Heart left ventricle (tissue), 16 donors: ENCODE results near the gene ASIC2. TPM values are rescaled to one million over a fixed set of nuclear protein-coding genes. Genes with fewer than 3 reads are reported as not detected.

Experiments
- ATAC-seq, 4 donors: fragments of 200-7000 bp; cut with Tn5 transposase; one replicate each; pipeline ENCODE4 v1.9.1; 2020 to 2022; ENCODE audit warnings: moderate library complexity in 4 of 4, mild to moderate bottlenecking in 3 of 4, moderate number of reproducible peaks in 1 of 4
- DNase-seq, 5 donors: peaks; one replicate each; pipeline ENCODE4 v3.0.0-alpha.2; 2020
- H3K27ac ChIP-seq, 12 donors: fragments of 200-600 bp; sonication (generic) in 4 of 12; one replicate each; pipeline versions ENCODE4 v1.5.0 to v1.8.0; 2016 to 2022; ENCODE audit warnings: mild to moderate bottlenecking in 2 of 12
- H3K27me3 ChIP-seq, 9 donors: fragments of 200-600 bp; sonication (generic) in 2 of 9; one replicate each; pipeline versions ENCODE4 v1.5.1 to v1.8.0; 2016 to 2022; ENCODE audit warnings: mild to moderate bottlenecking in 3 of 9
- H3K36me3 ChIP-seq, 9 donors: fragments of 200-600 bp; sonication (generic) in 2 of 9; one replicate each; pipeline versions ENCODE4 v1.5.0 to v1.8.0; 2018 to 2022; ENCODE audit warnings: mild to moderate bottlenecking in 2 of 9
- H3K4me1 ChIP-seq, 12 donors: fragments of 200-600 bp; sonication (generic) in 4 of 12; one replicate each; pipeline versions ENCODE4 v1.5.0 to v1.8.0; 2016 to 2022; ENCODE audit warnings: mild to moderate bottlenecking in 3 of 12
- H3K4me3 ChIP-seq, 12 donors: fragments of 200-600 bp; sonication (generic) in 4 of 12; one replicate each; pipeline versions ENCODE4 v1.5.0 to v1.8.0; 2017 to 2022; ENCODE audit warnings: mild to moderate bottlenecking in 9 of 12, moderate library complexity in 4 of 12
- H3K9me3 ChIP-seq, 12 donors: fragments of 200-600 bp; sonication (generic) in 4 of 12; one replicate each; pipeline versions ENCODE4 v1.5.0 to v1.8.0; 2016 to 2022; ENCODE audit warnings: mild to moderate bottlenecking in 1 of 12
- CTCF ChIP-seq, 12 donors: fragments of 200-600 bp; sonication (generic) in 4 of 12; IDR thresholded peaks; one replicate each; pipeline versions ENCODE4 v1.5.0 to v1.8.0; 2018 to 2022; ENCODE audit warnings: antibody characterized with exemption in 12 of 12, mild to moderate bottlenecking in 5 of 12
- POLR2A ChIP-seq, 2 donors: fragments of 450-650 bp; IDR thresholded peaks; one replicate each; pipeline ENCODE4 v1.6.1; 2017; ENCODE audit warnings: antibody characterized with exemption in 2 of 2, mild to moderate bottlenecking in 2 of 2, moderate library complexity in 2 of 2
- WGBS, 4 donors: extraction: QIAGEN DNeasy Blood & Tissue Kit in 2 of 4; methylation state at CpG; one replicate each; pipeline versions ENCODE4 v1.1.5 to v1.1.7; 2013 to 2018; 5-methylcytosine and 5-hydroxymethylcytosine counted together
- intact Hi-C, 10 donors: fragments of 100-400 bp; cut with DNase I; formaldehyde crosslinking; loops; one replicate each; pipeline versions ENCODE4 v1.11.1 to v1.14.2; 2022
- polyA plus RNA-seq, 2 donors: library from polyadenylated mRNA; stranded (reverse); fragments of 200-250 nt; gene quantifications; one replicate each; pipeline ENCODE4 v1.2.3, GENCODE V29; 2013
- total RNA-seq, 9 donors: library from RNA; depleted of rRNA in 2 of 9; stranded (reverse); fragments of >200 nt in 2 of 9; fragmentation: NEBNext Ultra II Directional in 3 of 9; extraction: Animal tissue kit (Norgen Biotek cat#: 25700) in 3 of 9; gene quantifications; one replicate each; pipeline versions ENCODE4 v1.1.0 to v1.2.4, GENCODE V29; 2016 to 2023
- donor health status: ischemic (EF 13 %, LVEDD 7.1; RV severe dilation, severe dysfunction).
- donor health status: healthy with polysubstance abuse.
- donor health status: DM: no; HTN: yes; CAD: no.
- donor health status: DM: no; HTN: no; CAD: no.
- donor health status: ischemic (EF 25% LVEDD 6.9; RV normal size, moderate dysfunction).
- donor health status: ischemic (EF 25% LVEDD 5.7; RV mildly dilated, moderate dysfunction).
- donor health status: healthy.
- donor health status: DM: yes; HTN: yes; CAD: no.
- donor health status: ischemic (EF 35%, LVEDD 5.7; RV mildly dilated, moderate dysfunction).
- donor health status: nonischemic (EF 11% LVEDD 7.7; RV severe dilation, severe dysfunction).
- donor health status: DM: yes; HTN: yes; CAD: no.
- donor health status: PGD.
- donor health status: ischemic (EF 29% LVEDD 5.4; RV normal size, mild dysfunction).
- donor health status: nonischemic (EF 23%, LVEDD 6.1; RV moderate dilation, normal function).

ASIC2 gene
- total and polyA plus RNA-seq, 11 donors: 1.1 TPM; not detected in 10

GRCh38 chr17:33258296-33258695 lies 34.8 kb downstream of the ASIC2 start:
- DNase-seq: no peak
- WGBS, 4 donors: 59 to 69% (median 65%) methylated on average over 3 of the region's 3 CpGs
- ATAC-seq: no peak
- TF ChIP-seq POLR2A (IDR thresholded peaks at IDR 0.05) (no peak), CTCF (IDR thresholded peaks at IDR 0.05) (no peak)
- H3K27ac ChIP-seq: no peak overlapping the region
- H3K4me1 ChIP-seq: no peaks in the 10 kb centered on the region
- H3K36me3 ChIP-seq: no peaks in the 10 kb centered on the region
- intact Hi-C loops: loop anchor here in 1 of 10 donors (5.0 kb wide), 1 partner anchor 49 kb away; no protein-coding TSS in a partner anchor
- H3K9me3 ChIP-seq: no peaks in the 10 kb centered on the region
- no peak overlapping the region for H3K4me3 ChIP-seq
- H3K27me3 ChIP-seq: peaks cover 0 to 50% (median 2%) of the 10 kb centered on the region in 9 donors

GRCh38 chr17:33245183-33245582 lies 47.9 kb downstream of the ASIC2 start:
- 87 to 100% (median 88%) methylated on average over 2 of the region's 2 CpGs for WGBS, 4 donors
- H3K9me3 ChIP-seq: no peaks in the 10 kb centered on the region
- H3K27ac ChIP-seq: no peak overlapping the region
- no peak overlapping the region for H3K4me3 ChIP-seq
- no peak for TF ChIP-seq CTCF (IDR thresholded peaks at IDR 0.05)
- TF ChIP-seq POLR2A (IDR thresholded peaks at IDR 0.05): no peak
- peaks cover 0 to 26% (median 0%) of the 10 kb centered on the region in 9 donors for H3K27me3 ChIP-seq
- intact Hi-C loops: no loop called here
- H3K36me3 ChIP-seq: no peaks in the 10 kb centered on the region
- DNase-seq (no peak), ATAC-seq (no peak)
- H3K4me1 ChIP-seq: no peaks in the 10 kb centered on the region

GRCh38 chr17:33243732-33244131 lies 49.4 kb downstream of the ASIC2 start:
- DNase-seq (no peak), ATAC-seq (no peak)
- Histone ChIP-seq H3K9me3 (no peaks in the 10 kb centered on the region), H3K36me3 (no peaks in the 10 kb centered on the region), H3K4me1 (no peaks in the 10 kb centered on the region), H3K27me3 (peaks cover 0 to 29% (median 0%) of the 10 kb centered on the region in 9 donors), H3K4me3 (no peak overlapping the region), H3K27ac (no peak overlapping the region)
- WGBS, 4 donors: 70 to 76% (median 73%) methylated on average over 3 of the region's 3 CpGs
- no peak for TF ChIP-seq POLR2A (IDR thresholded peaks at IDR 0.05)
- TF ChIP-seq CTCF (IDR thresholded peaks at IDR 0.05): no peak
- intact Hi-C loops: loop anchor here in 1 of 10 donors (5.0 kb wide), 1 partner anchor 34 kb away; no protein-coding TSS in a partner anchor

DNA sequence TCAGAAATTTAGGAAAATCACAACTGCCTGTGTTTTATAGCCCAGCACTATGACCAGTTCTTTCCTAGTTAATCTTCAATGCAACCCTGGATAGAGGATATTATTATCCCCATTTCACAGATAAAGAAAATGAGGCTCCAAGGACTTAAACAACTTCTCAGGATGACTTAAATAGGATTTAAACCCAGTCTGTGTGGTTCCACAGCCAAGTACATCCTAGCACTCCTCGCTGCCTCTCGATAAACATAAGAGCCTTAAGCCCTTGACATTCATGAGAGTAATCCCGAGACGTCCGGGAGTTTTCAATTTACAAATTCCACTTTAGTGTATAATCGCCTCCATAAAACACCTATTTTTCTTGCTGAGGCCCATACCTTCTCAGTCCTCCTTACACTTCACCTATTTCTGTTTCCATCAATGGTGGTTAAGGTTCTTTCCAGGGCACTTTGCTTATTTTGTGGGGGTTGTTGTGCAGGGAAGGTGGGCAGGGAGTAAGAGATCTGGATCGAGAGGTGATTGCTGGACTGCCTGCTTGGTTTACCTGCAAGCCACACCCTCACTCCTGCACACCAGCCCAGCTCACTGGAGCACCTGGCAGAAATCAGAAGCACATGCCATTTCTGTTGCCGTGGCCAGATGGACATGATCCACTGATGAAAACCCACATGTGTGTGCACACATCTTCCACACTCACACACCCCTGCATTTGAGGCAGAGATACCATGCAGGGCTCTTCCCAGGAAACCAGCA lies 50.5 kb downstream of the ASIC2 start:
- Histone ChIP-seq H3K4me1 (no peaks in the 10 kb centered on the region), H3K9me3 (no peaks in the 10 kb centered on the region), H3K27ac (no peak overlapping the region), H3K36me3 (no peaks in the 10 kb centered on the region), H3K4me3 (no peak overlapping the region), H3K27me3 (peaks cover 0 to 29% (median 0%) of the 10 kb centered on the region in 9 donors)
- 80 to 91% (median 87%) methylated on average over 8 of the region's 8 CpGs for WGBS, 4 donors
- DNase-seq: no peak
- intact Hi-C loops: loop anchor here in 1 of 10 donors (5.0 kb wide), 1 partner anchor 35 kb away; no protein-coding TSS in a partner anchor
- TF ChIP-seq CTCF (IDR thresholded peaks at IDR 0.05) (no peak), POLR2A (IDR thresholded peaks at IDR 0.05) (no peak)
- no peak for ATAC-seq
